ENCODE results near the gene MIA2.

The MIA2 gene

GRCh38 chr14:39398382-39398781 lies 164.7 kb downstream of the MIA2 start:
- no peak for DNase-seq

- DNase-seq, result no peak
Measured at GRCh38 chr14:39406560-39406959, 172.8 kb downstream of the MIA2 start.

- DNase-seq, result no peak
Measured at GRCh38 chr14:39416072-39416471, 182.4 kb downstream of the MIA2 start.

- DNase-seq, result no peak
Measured at GRCh38 chr14:39417014-39417413, 183.3 kb downstream of the MIA2 start.

GRCh38 chr14:39419272-39419671 lies 185.6 kb downstream of the MIA2 start:
- DNase-seq, result no peak

GRCh38 chr14:39422243-39422642 lies 188.5 kb downstream of the MIA2 start:
- no peak for DNase-seq

- DNase-seq, result no peak
Measured at GRCh38 chr14:39423793-39424192, 190.1 kb downstream of the MIA2 start.

- DNase-seq, result no peak
Measured at GRCh38 chr14:39425947-39426346, 192.2 kb downstream of the MIA2 start.

GRCh38 chr14:39426605-39427004 lies 192.9 kb downstream of the MIA2 start:
- no peak for DNase-seq

GRCh38 chr14:39428118-39428517 lies 194.4 kb downstream of the MIA2 start:
- no peak for DNase-seq

- no peak for DNase-seq
Measured at GRCh38 chr14:39430762-39431415, 197.2 kb downstream of the MIA2 start.

- peak; percentile 59 for DNase-seq
Measured at GRCh38 chr14:39431416-39432178, 197.9 kb downstream of the MIA2 start.

- DNase-seq, result peak; percentile 97
Measured at GRCh38 chr14:39432179-39432618, 198.5 kb downstream of the MIA2 start, which contains the start of gene FBXO33. Gene FBXO33 (minus strand): TSS chr14:39432433. CDS start chr14:39432162, 271 bp downstream.

- DNase-seq, result peak; percentile 77
Measured at GRCh38 chr14:39432619-39433451, 199.1 kb downstream of the MIA2 start.

GRCh38 chr14:39433452-39433813 lies 199.7 kb downstream of the MIA2 start:
- no peak for DNase-seq

- no peak for DNase-seq
Measured at GRCh38 chr14:39434401-39434800, 200.7 kb downstream of the MIA2 start.

- DNase-seq, result no peak
Measured at GRCh38 chr14:39435241-39435640, 201.5 kb downstream of the MIA2 start.
